ENCODE results near the gene KCNJ9. TPM values are rescaled to one million over a fixed set of nuclear protein-coding genes. Genes with fewer than 3 reads are reported as not detected.

Gene KCNJ9
- total and polyA plus RNA-seq, 2 of the 4 experiments (the other 2 are of a cell fraction): not detected

GRCh38 chr1:160052936-160053335 is 28.4 kb upstream of the KCNJ9 start:
- no peak for DNase-seq
- no peak overlapping the region for H2BK120ac ChIP-seq (ENCODE audit: low read depth, low read length)
- no peak overlapping the region for H3K23ac ChIP-seq (ENCODE audit: low read depth, low read length)
- no peak overlapping the region for H2AK5ac ChIP-seq (ENCODE audit: low read depth, low read length)
- H3K18ac ChIP-seq (ENCODE audit: low read depth, low read length): no peak overlapping the region
- no peaks in the 10 kb centered on the region for H3K9me1 ChIP-seq (ENCODE audit: insufficient read depth, low read length)
- H4K5ac ChIP-seq (ENCODE audit: low read depth, low read length): no peak overlapping the region
- no peak overlapping the region for H3K14ac ChIP-seq (replicated peaks; ENCODE audit: low read depth, low read length)
- H3K36me3 ChIP-seq (ENCODE audit: control insufficient read depth, insufficient read depth, low read length): no peaks in the 10 kb centered on the region
- no peaks in the 10 kb centered on the region for H4K20me1 ChIP-seq (ENCODE audit: insufficient read depth, low read length)
- BruUV-seq (replicated peaks): no TSS peak
- no peak for ATAC-seq (ENCODE audit: low read depth)
- no peak overlapping the region for H4K8ac ChIP-seq (ENCODE audit: low read depth in 2 of 2, low read length in 2 of 2)
- H3K79me1 ChIP-seq (ENCODE audit: low read depth in 1 of 2, low read length in 2 of 2): no peaks in the 10 kb centered on the region
- H3K4me3 ChIP-seq (ENCODE audit: insufficient read depth, low read depth, low read length): no peak overlapping the region
- no peak overlapping the region for H3K56ac ChIP-seq (ENCODE audit: extremely low read depth, insufficient read depth, low read length)
- H3K9me3 ChIP-seq (ENCODE audit: control insufficient read depth, insufficient read depth, low read length): no peaks in the 10 kb centered on the region
- H4K91ac ChIP-seq (ENCODE audit: insufficient read depth, low read depth, low read length): no peak overlapping the region
- TF ChIP-seq POLR2A (IDR thresholded peaks at IDR 0.05; ENCODE audit: low read depth, low read length): no peak
- TF ChIP-seq CEBPB (IDR thresholded peaks at IDR 0.05; ENCODE audit: low read depth, low read length): no peak
- TF ChIP-seq MAZ (IDR thresholded peaks at IDR 0.05; ENCODE audit: borderline replicate concordance, low read depth, low read length): no peak
- TF ChIP-seq, protein P1, sequence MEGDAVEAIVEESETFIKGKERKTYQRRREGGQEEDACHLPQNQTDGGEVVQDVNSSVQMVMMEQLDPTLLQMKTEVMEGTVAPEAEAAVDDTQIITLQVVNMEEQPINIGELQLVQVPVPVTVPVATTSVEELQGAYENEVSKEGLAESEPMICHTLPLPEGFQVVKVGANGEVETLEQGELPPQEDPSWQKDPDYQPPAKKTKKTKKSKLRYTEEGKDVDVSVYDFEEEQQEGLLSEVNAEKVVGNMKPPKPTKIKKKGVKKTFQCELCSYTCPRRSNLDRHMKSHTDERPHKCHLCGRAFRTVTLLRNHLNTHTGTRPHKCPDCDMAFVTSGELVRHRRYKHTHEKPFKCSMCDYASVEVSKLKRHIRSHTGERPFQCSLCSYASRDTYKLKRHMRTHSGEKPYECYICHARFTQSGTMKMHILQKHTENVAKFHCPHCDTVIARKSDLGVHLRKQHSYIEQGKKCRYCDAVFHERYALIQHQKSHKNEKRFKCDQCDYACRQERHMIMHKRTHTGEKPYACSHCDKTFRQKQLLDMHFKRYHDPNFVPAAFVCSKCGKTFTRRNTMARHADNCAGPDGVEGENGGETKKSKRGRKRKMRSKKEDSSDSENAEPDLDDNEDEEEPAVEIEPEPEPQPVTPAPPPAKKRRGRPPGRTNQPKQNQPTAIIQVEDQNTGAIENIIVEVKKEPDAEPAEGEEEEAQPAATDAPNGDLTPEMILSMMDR (conservative IDR thresholded peaks at IDR 0.05; ENCODE audit: low read depth, low read length): no peak
- no peak for TF ChIP-seq FOS (IDR thresholded peaks at IDR 0.05; ENCODE audit: low read depth, low read length)
- TF ChIP-seq MAFK (IDR thresholded peaks at IDR 0.05; ENCODE audit: low read depth, low read length): no peak
- TF ChIP-seq RAD21 (IDR thresholded peaks at IDR 0.05; ENCODE audit: low read length): no peak
- no peak for TF ChIP-seq SMC3 (IDR thresholded peaks at IDR 0.05; ENCODE audit: low read depth, low read length)
- no peak for TF ChIP-seq ELK1 (IDR thresholded peaks at IDR 0.05; ENCODE audit: borderline replicate concordance, low read depth, low read length)
- no peak for TF ChIP-seq USF2 (IDR thresholded peaks at IDR 0.05; ENCODE audit: low read depth, low read length)
- TF ChIP-seq RFX5 (IDR thresholded peaks at IDR 0.05; ENCODE audit: low read depth, low read length): no peak
- no peak for TF ChIP-seq RCOR1 (IDR thresholded peaks at IDR 0.05; ENCODE audit: insufficient replicate concordance, low read length)
- TF ChIP-seq NFE2L2 (IDR thresholded peaks at IDR 0.05; ENCODE audit: low read depth, low read length): no peak
- no peak for TF ChIP-seq BHLHE40 (IDR thresholded peaks at IDR 0.05; ENCODE audit: low read depth, low read length)
- no peak for TF ChIP-seq MXI1 (IDR thresholded peaks at IDR 0.05; ENCODE audit: borderline replicate concordance, low read depth, low read length)
- TF ChIP-seq CHD1 (IDR thresholded peaks at IDR 0.05; ENCODE audit: low read depth, low read length): no peak
- H2BK20ac ChIP-seq (ENCODE audit: low read depth, low read length): no peak overlapping the region
- H2BK15ac ChIP-seq (ENCODE audit: low read depth, low read length): no peak overlapping the region
- H3K9ac ChIP-seq (ENCODE audit: low read depth, low read length): no peak overlapping the region
- in situ Hi-C loops (cut with MboI; ENCODE audit: low sequenced_read_pairs): no loop called here
- no peak overlapping the region for H2AK9ac ChIP-seq (replicated peaks; ENCODE audit: low read depth, low read length, poor library complexity)
- no peak overlapping the region for H3K4ac ChIP-seq (ENCODE audit: low read depth, low read length)
- no peak overlapping the region for H2AFZ ChIP-seq (replicated peaks; ENCODE audit: low read length, poor library complexity)
- ChIA-PET POLR2A (ENCODE audit: unreplicated experiment) (no interaction called here), CTCF (no interaction called here)
- H3K4me1 ChIP-seq (ENCODE audit: control insufficient read depth, insufficient read depth, low read length): no peaks in the 10 kb centered on the region
- WGBS, 2 experiments (ENCODE audit: extremely low coverage in 2 of 2, insufficient read length in 1 of 2): no CpG with 5 or more reads among the region's 6 CpGs
- no peak overlapping the region for H2BK5ac ChIP-seq (ENCODE audit: low read depth, low read length, poor library complexity, severe bottlenecking)
- dilution Hi-C loops (cut with HindIII; ENCODE audit: low sequenced_read_pairs, unreplicated experiment): no loop called here
- peaks cover 61% of the 10 kb centered on the region for H3K27me3 ChIP-seq (ENCODE audit: control insufficient read depth, insufficient read depth, low read length)
- intact Hi-C loops (cut with micrococcal nuclease): no loop called here
- no peak overlapping the region for H3K27ac ChIP-seq (ENCODE audit: insufficient read depth, low read length)
- H3K4me2 ChIP-seq (ENCODE audit: low read depth, low read length): no peak overlapping the region

Measured in IMR-90 (cell line).